H1 (cell line): Measurements from ENCODE around the gene S1PR1. TPM values are rescaled to one million over a fixed set of nuclear protein-coding genes. Genes with fewer than 3 reads are reported as not detected.

Experiments used
- CTCF ChIA-PET: fragments of 300-600 bp; sonication (Branson Sonifier 250); formaldehyde crosslinking; loops from one replicate; lab custom pipeline; 2021; ENCODE audit not compliant: partially characterized antibody; lab: Charles Lee
- POLR2A ChIA-PET: fragments of 300-600 bp; sonication (Branson Sonifier 250); formaldehyde crosslinking; loops from one replicate; lab custom pipeline; 2021; ENCODE audit warnings: inconsistent platforms; ENCODE audit not compliant: partially characterized antibody; lab: Charles Lee
- DNase-seq, 2 experiments: peaks; one replicate each; pipeline versions ENCODE4 v3.0.0 to v3.0.0-alpha.2; 2010 to 2022; ENCODE audit warnings: low spot score in 2 of 2, low read depth in 1 of 2, mixed read lengths in 1 of 2
- FAIRE-seq: peaks from 2 replicates; lab custom pipeline; 2011; peaks lifted over from hg19 to GRCh38; lab: Jason Lieb, UNC
- H2AFZ ChIP-seq: 2 replicates; pipeline ENCODE4 v1.8.1; 2012; ENCODE audit warnings: low read length, inconsistent platforms
- H2AK5ac ChIP-seq: 2 replicates; pipeline ENCODE4 v1.6.1; 2013; ENCODE audit warnings: low read depth, low read length
- H2BK120ac ChIP-seq: replicated peaks from 2 replicates; pipeline ENCODE3; 2013; ENCODE audit warnings: low read depth, low read length, inconsistent platforms
- H2BK12ac ChIP-seq: 2 replicates; pipeline ENCODE4 v1.6.1; 2013; ENCODE audit warnings: low read depth, low read length
- H2BK15ac ChIP-seq: 2 replicates; pipeline ENCODE4 v1.6.1; 2013; ENCODE audit warnings: low read length
- H2BK20ac ChIP-seq: 2 replicates; pipeline ENCODE4 v1.6.1; 2013; ENCODE audit warnings: low read length
- H2BK5ac ChIP-seq: 2 replicates; pipeline ENCODE4 v1.6.1; 2013; ENCODE audit warnings: low read depth, low read length
- H3K14ac ChIP-seq: 2 replicates; pipeline ENCODE4 v1.6.1; 2013; ENCODE audit warnings: inconsistent platforms; ENCODE audit not compliant: insufficient read length
- H3K18ac ChIP-seq: 2 replicates; pipeline ENCODE4 v1.6.1; 2013; ENCODE audit warnings: low read length; ENCODE audit errors: extremely low read depth
- H3K23ac ChIP-seq: 2 replicates; pipeline ENCODE4 v1.6.1; 2013; ENCODE audit warnings: inconsistent platforms; ENCODE audit not compliant: insufficient read length
- H3K23me2 ChIP-seq: 2 replicates; pipeline ENCODE4 v1.6.1; 2013; ENCODE audit warnings: low read depth, low read length
- H3K27ac ChIP-seq: 2 replicates; pipeline ENCODE4 v1.6.1; 2011; ENCODE audit warnings: low read depth, low read length, inconsistent platforms
- H3K27me3 ChIP-seq, 4 experiments: replicated peaks in 1 of 4; 1 replicate in 1 of 4; 2 replicates in 3 of 4; pipeline versions ENCODE4 v1.6.1 to v1.8.1; 2011 to 2013; ENCODE audit warnings: low read length in 3 of 4, mild to moderate bottlenecking in 3 of 4, inconsistent platforms in 2 of 4, mixed read lengths in 2 of 4, moderate library complexity in 1 of 4; ENCODE audit not compliant: control insufficient read depth in 3 of 4, insufficient read depth in 3 of 4; ENCODE audit errors: extremely low read depth in 1 of 4
- H3K36me3 ChIP-seq, 4 experiments: 2 replicates each; pipeline versions ENCODE4 v1.6.1 to v1.8.1; 2011 to 2013; ENCODE audit warnings: mild to moderate bottlenecking in 4 of 4, low read length in 3 of 4, moderate library complexity in 2 of 4, control low read depth in 1 of 4, inconsistent platforms in 1 of 4; ENCODE audit not compliant: insufficient read depth in 4 of 4, control insufficient read depth in 2 of 4
- H3K4ac ChIP-seq: replicated peaks from 2 replicates; pipeline ENCODE3; 2013; ENCODE audit warnings: low read length, low read depth, mixed read lengths, inconsistent platforms; ENCODE audit not compliant: insufficient read length
- H3K4me1 ChIP-seq, 4 experiments: replicated peaks in 1 of 4; 1 replicate in 1 of 4; 2 replicates in 3 of 4; pipeline versions ENCODE4 v1.6.1 to v1.8.1; 2011 to 2013; ENCODE audit warnings: low read length in 3 of 4, inconsistent platforms in 2 of 4, mixed read lengths in 1 of 4; ENCODE audit not compliant: insufficient read depth in 4 of 4, control insufficient read depth in 3 of 4
- H3K4me2 ChIP-seq, 2 experiments: 2 replicates each; pipeline versions ENCODE4 v1.6.1 to v1.8.1; 2011 to 2013; ENCODE audit warnings: low read depth in 2 of 2, low read length in 2 of 2, control low read depth in 1 of 2, inconsistent platforms in 1 of 2, mild to moderate bottlenecking in 1 of 2; ENCODE audit not compliant: insufficient read depth in 1 of 2
- H3K4me3 ChIP-seq, 4 experiments: fragments of 200-600, 300-600 bp in 1 of 4; sonication (generic), shearing (Covaris generic), sonication (Bioruptor Twin) in 1 of 4; 2 replicates each; pipeline versions ENCODE4 v1.5.1 to v1.8.1; 2011 to 2016; ENCODE audit warnings: low read length in 4 of 4, low read depth in 3 of 4, control low read depth in 2 of 4, inconsistent platforms in 2 of 4, mild to moderate bottlenecking in 2 of 4, mixed read lengths in 1 of 4, moderate library complexity in 1 of 4; ENCODE audit not compliant: insufficient read depth in 2 of 4; ENCODE audit errors: extremely low read depth in 1 of 4
- H3K56ac ChIP-seq: replicated peaks from 2 replicates; pipeline ENCODE3; 2013; ENCODE audit warnings: low read depth, mild to moderate bottlenecking, mixed read lengths, low read length, inconsistent platforms; ENCODE audit not compliant: insufficient read length
- H3K79me1 ChIP-seq: 2 replicates; pipeline ENCODE4 v1.6.1; 2013; ENCODE audit warnings: low read depth, low read length, control low read depth
- H3K79me2 ChIP-seq, 2 experiments: 2 replicates each; pipeline versions ENCODE4 v1.6.1 to v1.8.1; 2012 to 2013; ENCODE audit warnings: low read length in 2 of 2, mild to moderate bottlenecking in 2 of 2, inconsistent platforms in 1 of 2; ENCODE audit not compliant: insufficient read depth in 2 of 2, control insufficient read depth in 1 of 2
- H3K9ac ChIP-seq, 4 experiments: replicated peaks in 1 of 4; 1 replicate in 1 of 4; 2 replicates in 3 of 4; pipeline versions ENCODE4 v1.6.1 to v1.8.1; 2011 to 2013; ENCODE audit warnings: low read depth in 3 of 4, low read length in 3 of 4, control low read depth in 2 of 4, mild to moderate bottlenecking in 2 of 4, moderate library complexity in 2 of 4, inconsistent platforms in 1 of 4; ENCODE audit errors: extremely low read depth in 1 of 4
- H3K9me3 ChIP-seq, 2 experiments: 2 replicates each; pipeline versions ENCODE4 v1.6.1 to v1.8.1; 2012 to 2013; ENCODE audit warnings: mild to moderate bottlenecking in 2 of 2, moderate library complexity in 2 of 2, control low read depth in 1 of 2, inconsistent platforms in 1 of 2, low read depth in 1 of 2, low read length in 1 of 2, mixed read lengths in 1 of 2; ENCODE audit not compliant: insufficient read depth in 2 of 2
- H4K20me1 ChIP-seq, 2 experiments: replicated peaks in 1 of 2; 2 replicates each; pipeline versions ENCODE3 to v1.8.1; 2011 to 2013; ENCODE audit warnings: inconsistent platforms in 2 of 2, low read length in 2 of 2, mild to moderate bottlenecking in 1 of 2; ENCODE audit not compliant: insufficient read depth in 2 of 2, control insufficient read depth in 1 of 2
- H4K5ac ChIP-seq: 2 replicates; pipeline ENCODE4 v1.6.1; 2013; ENCODE audit warnings: low read length, low read depth, mixed read lengths, inconsistent platforms; ENCODE audit not compliant: insufficient read length
- H4K8ac ChIP-seq: 2 replicates; pipeline ENCODE4 v1.8.0; 2013; ENCODE audit warnings: mild to moderate bottlenecking, moderate library complexity, low read length, inconsistent platforms; ENCODE audit not compliant: insufficient read depth; ENCODE audit errors: extremely low read depth
- H4K91ac ChIP-seq: replicated peaks from 2 replicates; pipeline ENCODE3; 2013; ENCODE audit warnings: low read length, mixed read lengths, inconsistent platforms; ENCODE audit not compliant: insufficient read length
- GTF2F1 ChIP-seq: IDR thresholded peaks from 2 replicates; pipeline ENCODE4 v1.6.1; 2012; ENCODE audit warnings: low read depth, low read length, improper control_type of control experiment, borderline replicate concordance
- POU5F1 ChIP-seq: IDR thresholded peaks from 2 replicates; pipeline ENCODE4 v1.6.1; 2011; ENCODE audit warnings: low read depth, mild to moderate bottlenecking, low read length, moderate library complexity
- RXRA ChIP-seq: IDR thresholded peaks from 2 replicates; pipeline ENCODE4 v1.6.1; 2011; ENCODE audit warnings: low read depth, mild to moderate bottlenecking, low read length, moderate library complexity; ENCODE audit not compliant: insufficient read depth
- TCF12 ChIP-seq: IDR thresholded peaks from 2 replicates; pipeline ENCODE4 v1.6.1; 2011; ENCODE audit warnings: low read depth, mild to moderate bottlenecking, low read length
- TEAD4 ChIP-seq: IDR thresholded peaks from 2 replicates; pipeline ENCODE4 v1.6.1; 2012; ENCODE audit warnings: low read depth, low read length, inconsistent platforms, mixed read lengths
- YY1 ChIP-seq: IDR thresholded peaks from 2 replicates; pipeline ENCODE4 v1.6.1; 2011; ENCODE audit warnings: low read depth, mild to moderate bottlenecking, low read length
- WGBS, 2 experiments: shearing (Covaris generic) in 1 of 2; methylation state at CpG; one replicate each; pipeline versions ENCODE4 v1.1.6 to v1.1.7; 2013 to 2015; ENCODE audit warnings: low lambda C conversion rate in 2 of 2, mixed read lengths in 2 of 2, inconsistent platforms in 1 of 2, low coverage in 1 of 2, missing lambda C conversion rate in 1 of 2; ENCODE audit not compliant: insufficient replicate concordance in 2 of 2, insufficient coverage in 1 of 2, insufficient read length in 1 of 2; ENCODE audit errors: extremely low coverage in 1 of 2, missing lambda C conversion rate in 1 of 2; 5-methylcytosine and 5-hydroxymethylcytosine counted together
- polyA plus RNA-seq, 7 experiments: library from polyadenylated mRNA; depleted of rRNA in 3 of 7; stranded (reverse) in 5 of 7; unstranded in 2 of 7; fragments of >200 nt in 5 of 7; fragments of 200-250 nt in 2 of 7; gene quantifications; 1 replicate in 5 of 7; 2 replicates in 1 of 7; 4 replicates in 1 of 7; pipeline versions ENCODE4 v1.2.1 to v1.2.3, GENCODE V29; 2011 to 2013; ENCODE audit warnings: missing spikeins in 2 of 7, mixed read lengths in 2 of 7
- total RNA-seq: library from RNA; stranded (reverse); fragmentation: NEBNext Ultra II Directional; extraction: Animal tissue kit (Norgen Biotek cat#: 25700); gene quantifications from 2 replicates; pipeline ENCODE4 v1.2.1, GENCODE V29; 2021

Gene S1PR1
- total and polyA plus RNA-seq, 2 of the 8 experiments (the other 6 are each of a cell fraction or from before 2014, with no cell fraction given) = 3.5 to 5.5 TPM

GRCh38 chr1:101250222-101250621 lies 13.4 kb downstream of the S1PR1 start:
- no peak overlapping the region for H3K18ac ChIP-seq
- no peaks in the 10 kb centered on the region for H3K9me3 ChIP-seq
- no peak overlapping the region for H3K4ac ChIP-seq
- no peak overlapping the region for H4K5ac ChIP-seq
- H3K23me2 ChIP-seq = no peaks in the 10 kb centered on the region
- H2BK20ac ChIP-seq = no peak overlapping the region
- ChIA-PET CTCF (interaction anchor here (3.2 kb wide), 1 partner anchor 11 kb away, joined by 26 read pairs; no protein-coding TSS in a partner anchor), POLR2A (no interaction called here)
- no peak overlapping the region for H3K4me2 ChIP-seq
- no peak overlapping the region for H3K27ac ChIP-seq
- no peaks in the 10 kb centered on the region for H3K79me1 ChIP-seq
- H3K14ac ChIP-seq = no peak overlapping the region
- no peak overlapping the region for H2BK12ac ChIP-seq
- FAIRE-seq = no peak
- DNase-seq = no peak
- no peak overlapping the region for H3K56ac ChIP-seq
- TF ChIP-seq GTF2F1 (no peak), POU5F1 (no peak), RXRA (no peak), YY1 (no peak), TEAD4 (no peak), TCF12 (no peak)
- H3K27me3 ChIP-seq = no peaks in the 10 kb centered on the region
- H3K4me3 ChIP-seq = no peak overlapping the region
- H3K4me1 ChIP-seq = no peaks in the 10 kb centered on the region
- H3K79me2 ChIP-seq = no peaks in the 10 kb centered on the region
- 86% methylated on average over 3 of the region's 3 CpGs; no CpG with 5 or more reads in 1 of the 2 experiments for WGBS, 2 experiments
- H2BK120ac ChIP-seq = no peak overlapping the region
- H2BK15ac ChIP-seq = no peak overlapping the region
- H4K20me1 ChIP-seq = peaks cover 0 to 1% of the 10 kb centered on the region in 2 experiments
- H4K91ac ChIP-seq = no peak overlapping the region
- H3K36me3 ChIP-seq = no peaks in the 10 kb centered on the region
- H4K8ac ChIP-seq = no peak overlapping the region
- H3K23ac ChIP-seq = no peak overlapping the region
- H2AK5ac ChIP-seq = no peak overlapping the region
- no peak overlapping the region for H2BK5ac ChIP-seq
- no peak overlapping the region for H2AFZ ChIP-seq
- H3K9ac ChIP-seq = no peak overlapping the region
